NCI-H2196 treated with DMSO at 0.1 percent for 48 hours (cell line): ENCODE measurements around the gene PIK3CB.
A peak's percentile ranks its signal among the peaks of the same experiment; 100 is the strongest.

Experiments used
- DNase-seq: peaks from one replicate; lab custom pipeline; 2025; ENCODE audit not compliant: unreplicated experiment; lab: John Stamatoyannopoulos, UW

PIK3CB gene

GRCh38 chr3:138834596-138835396, at the start of gene PIK3CB:
PIK3CB (minus strand) TSS chr3:138834928; CDS start chr3:138759343, 75,585 bp downstream.
- peak; percentile 94 for DNase-seq

- DNase-seq: no peak
Measured at GRCh38 chr3:138881233-138881632, 46.5 kb upstream of the PIK3CB start.

- DNase-seq: no peak
Measured at GRCh38 chr3:138879541-138880380, 45.0 kb upstream of the PIK3CB start.

GRCh38 chr3:138877226-138877625, 42.5 kb upstream of the PIK3CB start:
- no peak for DNase-seq

DNA sequence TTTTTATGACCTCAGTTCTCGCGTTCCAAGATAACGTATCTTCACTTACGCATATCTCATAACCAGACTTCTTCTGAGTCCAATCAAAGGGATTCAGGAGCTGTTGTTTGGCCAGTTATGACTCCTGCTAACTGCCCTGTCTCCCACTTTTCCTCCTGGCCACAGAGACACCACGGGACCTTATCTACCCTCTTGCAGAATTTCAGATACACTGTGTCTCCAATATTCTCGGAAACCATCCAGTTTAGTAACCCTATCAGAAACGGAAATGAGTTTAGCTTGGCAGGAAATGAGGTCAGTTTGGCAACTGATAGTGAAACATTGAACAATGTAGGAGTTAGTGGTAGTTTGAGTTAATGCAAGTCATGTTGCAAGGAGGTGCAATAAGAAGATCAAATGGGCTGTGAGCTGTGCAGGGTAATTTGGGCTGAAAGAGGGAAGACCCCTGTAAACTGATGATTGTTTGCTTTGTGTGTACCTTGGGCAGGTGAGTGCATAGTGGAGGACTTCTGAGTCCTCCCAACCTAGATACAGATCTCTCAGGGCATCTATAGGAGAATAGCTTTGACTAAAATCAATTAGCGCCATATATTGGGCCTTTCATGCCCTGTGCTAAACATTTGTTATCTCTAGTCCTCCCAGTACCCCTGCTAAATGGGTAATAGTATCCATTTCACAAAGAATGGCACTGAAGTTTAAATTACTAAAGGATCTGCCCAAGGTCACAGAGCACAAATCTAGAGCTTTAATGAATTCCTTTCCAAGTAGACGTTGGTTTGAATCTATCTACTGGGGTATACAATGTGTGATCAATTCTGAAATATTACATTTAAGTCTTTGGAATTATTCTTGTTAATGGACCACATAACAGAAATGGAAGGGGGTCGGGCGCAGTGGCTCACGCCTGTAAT, 41.3 kb upstream of the PIK3CB start:
- DNase-seq: no peak

GRCh38 chr3:138875096-138875753, 40.5 kb upstream of the PIK3CB start:
- no peak for DNase-seq

DNA sequence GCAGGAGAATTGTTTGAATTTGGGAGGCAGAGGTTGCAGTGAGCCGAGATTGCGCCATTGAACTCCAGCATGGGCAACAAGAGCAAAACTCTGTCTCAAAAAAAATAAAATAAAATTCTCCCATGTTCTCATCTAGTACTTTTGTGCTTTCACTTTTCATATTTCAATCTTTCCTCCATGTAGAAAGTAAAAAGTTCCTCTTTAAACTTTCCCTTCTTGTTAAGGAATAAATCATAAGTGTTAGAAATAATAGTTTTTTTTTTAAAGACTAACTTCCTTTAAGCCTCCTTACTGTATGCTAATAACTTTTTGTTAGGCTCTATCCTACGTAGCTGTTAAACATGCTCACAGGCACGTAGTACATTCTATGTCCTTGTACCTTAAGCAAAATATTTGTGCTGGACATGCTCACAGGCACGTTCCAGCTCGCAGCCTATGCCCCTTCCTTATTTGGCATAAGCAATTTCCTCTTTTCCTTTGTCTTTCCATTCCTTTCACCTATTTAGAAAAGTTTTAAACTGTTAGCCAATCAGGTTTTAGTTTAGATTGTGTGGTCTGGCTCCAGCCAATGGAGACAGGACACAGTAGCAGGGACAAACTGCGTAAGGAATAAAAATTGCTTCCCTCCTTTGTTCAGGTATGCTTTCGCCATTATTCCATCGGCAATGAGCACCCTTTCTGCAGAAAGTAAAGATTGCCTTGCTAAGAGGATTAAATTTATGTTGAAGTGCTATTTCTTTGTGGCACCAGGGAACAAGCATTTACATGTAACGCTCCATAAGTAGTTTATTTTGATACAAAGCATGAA, 38.9 kb upstream of the PIK3CB start:
- no peak for DNase-seq

DNA sequence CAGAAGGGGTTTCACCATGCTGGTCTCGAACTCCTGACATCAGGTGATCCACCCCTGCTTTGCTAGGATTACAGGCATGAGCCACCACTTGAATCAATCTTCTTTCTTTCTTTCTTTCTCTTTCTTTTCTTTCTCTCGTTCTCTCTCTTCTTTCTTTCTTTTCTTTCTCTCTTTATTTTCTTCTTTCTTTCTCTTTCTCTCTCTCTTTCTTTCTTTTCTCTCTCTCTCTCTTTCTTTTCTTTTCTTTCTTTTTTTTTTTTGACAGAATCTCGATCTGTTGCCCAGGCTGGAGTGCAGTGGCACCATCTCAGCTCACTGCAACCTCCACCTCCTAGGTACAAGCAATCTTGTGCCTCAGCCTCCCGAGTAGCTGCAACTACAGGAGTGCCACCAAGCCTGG, 37.9 kb upstream of the PIK3CB start:
- DNase-seq: no peak

GRCh38 chr3:138867996-138868395, 33.3 kb upstream of the PIK3CB start:
- no peak for DNase-seq

DNA sequence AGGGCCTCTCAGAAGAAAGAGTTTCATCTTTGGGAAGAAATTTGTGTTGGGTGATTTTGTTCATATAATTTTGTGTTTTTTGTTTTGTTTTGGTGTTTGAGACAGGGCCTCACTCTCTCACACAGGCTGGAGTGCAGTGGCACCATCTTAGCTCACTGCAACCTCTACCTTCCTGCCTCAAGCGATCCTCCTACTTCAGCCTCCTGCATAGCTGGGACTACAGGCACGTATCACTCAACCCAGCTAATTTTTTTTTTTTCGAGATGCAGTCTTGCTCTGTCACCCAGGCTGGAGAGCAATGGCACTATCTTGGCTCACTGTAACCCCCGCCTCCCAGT, 29.0 kb upstream of the PIK3CB start:
- no peak for DNase-seq

- DNase-seq: peak; percentile 66
Measured at GRCh38 chr3:138862924-138863775, 28.4 kb upstream of the PIK3CB start.

DNA sequence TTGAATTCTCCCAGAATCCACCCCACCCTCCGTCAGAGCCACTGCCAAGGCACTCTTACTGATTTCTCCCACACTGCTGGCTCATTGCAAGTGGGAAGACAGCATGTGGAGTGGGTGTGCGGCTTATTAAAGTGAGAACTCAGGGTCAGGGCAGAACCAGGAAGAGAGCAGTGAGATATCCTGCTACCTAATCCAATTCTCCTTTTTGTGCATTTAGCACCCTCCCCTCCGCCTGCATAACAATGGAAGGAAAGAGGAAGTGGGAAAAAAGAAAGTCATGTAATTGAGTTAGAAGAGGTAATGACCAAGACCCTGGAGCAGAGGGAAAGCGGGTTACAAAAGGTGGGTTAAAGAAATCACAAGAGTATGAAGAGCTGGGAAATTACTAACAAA, 27.8 kb upstream of the PIK3CB start:
- DNase-seq: no peak

GRCh38 chr3:138861798-138862197, 27.1 kb upstream of the PIK3CB start:
- DNase-seq: no peak

GRCh38 chr3:138856799-138857198, 22.1 kb upstream of the PIK3CB start:
- DNase-seq: no peak

DNA sequence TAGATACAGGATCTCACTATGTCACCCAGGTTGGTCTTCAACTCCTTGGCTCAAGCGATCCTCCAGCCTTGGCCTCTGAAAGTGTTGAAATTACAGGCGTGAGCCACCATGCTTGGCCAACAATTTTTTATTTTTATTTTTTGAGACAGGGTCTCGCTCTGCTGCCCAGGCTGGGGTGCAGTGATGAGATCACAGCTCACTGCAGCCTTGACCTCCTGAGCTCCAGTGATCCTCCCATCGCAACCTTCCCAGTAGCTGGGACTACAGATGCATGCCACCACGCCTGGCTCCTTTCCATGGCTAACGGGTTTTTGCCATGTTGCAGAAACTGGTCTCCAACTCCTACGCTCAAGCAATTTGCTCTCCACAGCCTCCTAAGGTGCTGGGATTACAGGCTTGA, 20.2 kb upstream of the PIK3CB start:
- no peak for DNase-seq

DNA sequence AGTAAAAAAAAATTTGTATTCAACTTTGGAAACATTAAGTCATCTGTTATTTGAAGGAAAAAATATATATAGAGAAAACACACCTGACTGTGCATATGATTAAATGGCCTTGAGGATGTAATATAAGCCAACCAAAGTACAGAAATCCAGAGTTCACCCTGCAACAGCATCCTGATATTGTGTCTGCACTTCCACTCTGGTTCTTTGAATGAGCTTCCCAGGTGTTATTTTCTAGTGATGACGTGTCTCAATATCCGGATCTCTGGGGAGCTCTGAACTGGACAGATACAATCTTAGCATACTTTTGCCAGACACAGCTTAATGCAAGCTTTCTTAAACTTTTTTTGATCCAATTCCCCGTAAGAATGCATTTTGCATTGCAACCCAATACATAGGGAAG, 19.5 kb upstream of the PIK3CB start:
- no peak for DNase-seq

- DNase-seq: no peak
Measured at GRCh38 chr3:138850151-138850550, 15.4 kb upstream of the PIK3CB start.

DNA sequence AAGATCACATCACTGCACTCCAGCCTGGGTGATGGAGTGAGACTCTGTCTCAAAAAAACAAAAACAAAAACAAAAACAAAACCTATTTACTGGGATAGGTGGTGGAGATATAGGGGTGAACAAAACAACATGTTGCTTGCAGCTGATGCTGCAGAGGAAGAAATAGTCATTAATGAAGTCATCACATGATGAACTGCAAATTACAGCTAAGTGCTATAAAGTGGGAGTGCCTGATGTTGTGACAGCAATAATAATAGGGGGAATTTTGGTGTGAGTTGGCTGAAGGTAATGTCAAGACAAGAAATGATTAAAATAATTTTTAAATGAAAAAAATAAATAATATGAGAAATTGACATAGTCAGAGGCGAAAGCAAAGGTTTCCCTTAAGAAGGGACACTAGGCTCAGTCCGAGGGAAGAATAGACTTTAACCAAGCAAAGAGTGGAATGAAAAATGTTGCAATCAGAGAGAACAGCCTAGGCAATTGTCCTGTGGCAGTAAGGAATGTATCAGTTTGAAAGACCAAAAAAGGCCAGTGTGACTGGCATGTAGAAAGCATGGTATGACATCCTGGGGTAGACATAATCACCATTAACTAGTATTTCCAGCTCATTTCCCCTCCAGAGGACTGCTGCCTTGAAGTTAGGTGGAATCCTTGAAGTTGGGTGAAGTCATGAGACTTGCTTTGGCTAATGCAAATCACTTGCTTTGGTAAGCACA, 14.7 kb upstream of the PIK3CB start:
- no peak for DNase-seq
